Measurements from ENCODE around the gene MLLT10. TPM values are rescaled to one million over a fixed set of nuclear protein-coding genes. Genes with fewer than 3 reads are reported as not detected.
A peak's percentile ranks its signal among the peaks of the same experiment; 100 is the strongest.

Gene MLLT10
- total RNA-seq, 4 donors from 2014 or later: 23.5 to 39.7 (median 30.2) TPM

DNA sequence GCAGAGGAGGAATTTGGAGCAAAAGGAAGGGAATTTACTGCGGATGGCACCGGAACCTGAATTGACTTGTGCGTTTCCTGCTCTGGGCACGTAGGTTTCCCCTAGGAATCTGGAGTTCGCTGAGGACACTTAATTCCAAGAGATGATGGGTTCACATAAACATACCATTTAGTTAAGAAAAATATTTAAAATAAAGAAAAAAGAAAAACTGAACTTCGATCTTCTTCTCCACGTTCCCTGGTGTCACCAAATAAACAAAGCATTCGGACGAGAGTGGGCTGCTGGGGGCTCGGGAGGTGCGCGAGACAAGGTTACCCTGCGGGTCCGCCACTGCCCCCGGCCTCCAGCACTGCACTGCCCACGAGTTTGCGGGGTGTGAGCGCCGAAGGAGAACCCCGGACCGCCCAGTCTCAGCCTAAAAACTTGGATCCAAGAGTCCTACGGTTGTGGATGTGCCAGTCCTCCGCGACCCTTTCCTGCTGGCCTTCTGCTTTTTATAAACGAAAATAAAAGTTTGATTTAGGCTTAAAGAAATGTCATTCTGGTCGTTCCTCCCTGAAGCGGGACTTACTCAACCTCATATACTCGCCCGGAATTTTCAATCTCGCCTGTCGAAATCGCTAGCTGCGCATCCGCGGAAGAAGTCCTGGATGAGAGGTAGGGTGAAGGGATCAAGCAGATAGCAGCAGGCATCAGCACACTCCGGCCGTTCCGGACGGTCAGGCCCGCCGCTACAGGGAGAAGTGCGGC, 38.9 kb upstream of the MLLT10 start:
- H3K4me3 ChIP-seq: peak overlapping the region; percentile 74 to 85 (median 76)
- peak overlapping the region; percentile 70 to 80 (median 76) for H3K27ac ChIP-seq (replicated peaks in 1 of 4)
- under 1% methylated on average over 42 of the region's 42 CpGs for WGBS
- H3K36me3 ChIP-seq: no peaks in the 10 kb centered on the region
- TF ChIP-seq POLR2AphosphoS5 (IDR thresholded peaks at IDR 0.05) (peak in 1 of 2 donors; percentile 0), EP300 (IDR thresholded peaks at IDR 0.05) (no peak)
- no peaks in the 10 kb centered on the region for H3K27me3 ChIP-seq
- H3K9me3 ChIP-seq: no peaks in the 10 kb centered on the region
- peaks cover 13 to 37% (median 34%) of the 10 kb centered on the region in 4 donors for H3K4me1 ChIP-seq
- DNase-seq (ENCODE audit: extremely low spot score): no peak
- intact Hi-C loops (cut with DNase I): loop anchor here (1.0 to 10.0 kb wide), 6 partner anchors 160 to 1490 kb away; partner anchors contain the start of gene DNAJC1

GRCh38 chr10:21495752-21496342, 38.2 kb upstream of the MLLT10 start:
- peak overlapping the region; percentile 70 to 80 (median 76) for H3K27ac ChIP-seq (replicated peaks in 1 of 4)

DNA sequence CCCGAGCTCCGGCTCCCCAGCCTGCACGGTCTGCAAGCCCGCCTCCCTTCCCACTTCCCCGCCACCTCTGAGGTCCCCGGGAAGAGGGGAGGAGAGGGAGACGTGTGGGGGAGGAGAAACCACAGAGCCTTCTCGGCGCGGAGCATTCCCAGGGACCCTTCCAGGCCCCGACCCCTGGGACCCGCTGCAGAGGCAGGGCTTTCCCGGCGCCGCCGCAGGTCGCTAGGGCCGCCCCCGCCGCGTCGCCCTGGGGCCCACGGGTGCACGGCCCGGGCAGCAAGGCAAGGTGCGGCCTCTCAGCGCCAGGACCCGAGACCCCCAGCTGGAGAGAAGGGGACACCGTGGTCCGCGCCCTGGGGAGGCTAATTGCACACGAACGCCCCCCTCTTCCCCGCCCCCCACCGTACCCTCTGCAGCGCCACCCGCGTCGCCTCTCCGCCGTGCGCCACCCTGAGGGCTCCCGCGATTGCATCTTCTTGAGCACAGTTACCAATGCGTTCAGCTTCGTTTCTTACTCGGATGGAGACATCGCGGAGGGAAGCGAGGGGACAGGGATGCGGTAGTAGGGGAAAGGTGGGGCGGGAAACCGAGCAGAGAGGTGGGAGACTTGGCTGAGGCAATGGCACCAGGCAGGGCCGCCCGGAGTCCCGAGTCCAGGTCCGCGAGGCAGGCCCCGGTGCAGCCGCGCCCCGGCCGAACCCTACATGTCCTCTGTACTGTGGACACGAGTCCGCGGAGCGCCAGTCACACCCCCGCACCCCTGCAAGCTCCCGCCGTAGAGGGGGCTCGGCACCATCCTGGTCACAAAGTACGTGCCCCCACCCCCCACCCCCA, 37.5 kb upstream of the MLLT10 start:
- no peaks in the 10 kb centered on the region for H3K27me3 ChIP-seq
- H3K4me1 ChIP-seq: peaks cover 16 to 43% (median 36%) of the 10 kb centered on the region in 4 donors
- no peak for DNase-seq (ENCODE audit: extremely low spot score)
- H3K36me3 ChIP-seq: no peaks in the 10 kb centered on the region
- intact Hi-C loops (cut with DNase I): loop anchor here (2.0 to 10.0 kb wide), 5 partner anchors 38 to 1488 kb away; partner anchors contain the start of genes DNAJC1 and MLLT10
- TF ChIP-seq, protein P1, sequence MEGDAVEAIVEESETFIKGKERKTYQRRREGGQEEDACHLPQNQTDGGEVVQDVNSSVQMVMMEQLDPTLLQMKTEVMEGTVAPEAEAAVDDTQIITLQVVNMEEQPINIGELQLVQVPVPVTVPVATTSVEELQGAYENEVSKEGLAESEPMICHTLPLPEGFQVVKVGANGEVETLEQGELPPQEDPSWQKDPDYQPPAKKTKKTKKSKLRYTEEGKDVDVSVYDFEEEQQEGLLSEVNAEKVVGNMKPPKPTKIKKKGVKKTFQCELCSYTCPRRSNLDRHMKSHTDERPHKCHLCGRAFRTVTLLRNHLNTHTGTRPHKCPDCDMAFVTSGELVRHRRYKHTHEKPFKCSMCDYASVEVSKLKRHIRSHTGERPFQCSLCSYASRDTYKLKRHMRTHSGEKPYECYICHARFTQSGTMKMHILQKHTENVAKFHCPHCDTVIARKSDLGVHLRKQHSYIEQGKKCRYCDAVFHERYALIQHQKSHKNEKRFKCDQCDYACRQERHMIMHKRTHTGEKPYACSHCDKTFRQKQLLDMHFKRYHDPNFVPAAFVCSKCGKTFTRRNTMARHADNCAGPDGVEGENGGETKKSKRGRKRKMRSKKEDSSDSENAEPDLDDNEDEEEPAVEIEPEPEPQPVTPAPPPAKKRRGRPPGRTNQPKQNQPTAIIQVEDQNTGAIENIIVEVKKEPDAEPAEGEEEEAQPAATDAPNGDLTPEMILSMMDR (IDR thresholded peaks at IDR 0.05): peak in 1 of 3 experiments; percentile 37
- TF ChIP-seq POLR2A (IDR thresholded peaks at IDR 0.05; ENCODE audit: low read depth): no peak
- peak overlapping the region; percentile 70 to 80 (median 76) for H3K27ac ChIP-seq (replicated peaks in 1 of 4)
- H3K4me3 ChIP-seq: peak overlapping the region; percentile 74 to 85 (median 76)
- 0% methylated on average over 4 of the region's 72 CpGs for WGBS
- H3K9me3 ChIP-seq: no peaks in the 10 kb centered on the region

More at GRCh38 chr10:21495752-21496342, 38.2 kb upstream of the MLLT10 start:
- WGBS: 3% methylated on average over 19 of the region's 58 CpGs
- Histone ChIP-seq H3K9me3 (no peaks in the 10 kb centered on the region), H3K36me3 (no peaks in the 10 kb centered on the region), H3K4me3 (peak overlapping the region; percentile 74 to 85 (median 76)), H3K27me3 (no peaks in the 10 kb centered on the region), H3K4me1 (peaks cover 16 to 43% (median 36%) of the 10 kb centered on the region in 4 donors)
- no peak for DNase-seq (ENCODE audit: extremely low spot score)
- TF ChIP-seq EP300 (IDR thresholded peaks at IDR 0.05) (no peak), POLR2AphosphoS5 (IDR thresholded peaks at IDR 0.05) (peak; percentile 55 to 56), POLR2A (IDR thresholded peaks at IDR 0.05; ENCODE audit: low read depth) (no peak)
- TF ChIP-seq, protein P1 (IDR thresholded peaks at IDR 0.05): peak in 2 of 3 experiments; percentile 95 to 99
- intact Hi-C loops (cut with DNase I): loop anchor here (1.0 to 10.0 kb wide), 7 partner anchors 39 to 1489 kb away; partner anchors contain the start of genes DNAJC1 and MLLT10

DNA sequence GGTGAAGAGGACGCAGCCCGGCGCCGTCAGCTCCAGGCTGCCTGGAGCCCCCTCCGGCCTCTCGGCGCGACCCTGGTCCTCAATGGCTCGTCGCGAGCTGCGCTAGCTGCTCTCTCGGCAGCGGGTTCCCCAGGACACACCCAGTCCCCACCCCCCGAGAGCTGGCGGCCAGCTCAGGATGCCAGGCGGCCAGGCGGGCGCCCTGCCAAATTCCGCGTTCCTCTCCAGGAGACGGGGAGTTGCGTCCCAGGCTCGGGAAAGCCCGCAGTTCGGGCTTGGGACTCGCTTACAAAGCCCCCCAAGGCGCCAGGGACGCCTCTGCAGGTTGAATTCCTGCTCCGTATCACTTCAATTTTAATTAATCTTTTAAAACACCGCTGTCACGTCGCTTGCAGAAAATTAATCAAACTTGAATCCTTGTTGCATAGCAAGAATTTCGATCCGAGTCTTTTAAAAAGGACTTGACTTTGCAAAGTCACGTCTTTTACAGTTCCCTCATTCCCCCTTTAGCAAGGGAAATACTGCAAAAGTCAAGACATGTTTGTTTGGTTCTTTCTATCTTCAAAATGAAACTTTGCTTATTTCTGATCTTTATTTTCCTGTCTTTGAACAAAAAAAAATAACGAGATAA, 36.7 kb upstream of the MLLT10 start:
- Histone ChIP-seq H3K27me3 (no peaks in the 10 kb centered on the region), H3K27ac (replicated peaks in 1 of 4) (peak overlapping the region; percentile 70 to 80 (median 76)), H3K4me3 (peak overlapping the region; percentile 74 to 85 (median 76)), H3K36me3 (no peaks in the 10 kb centered on the region), H3K9me3 (no peaks in the 10 kb centered on the region), H3K4me1 (peaks cover 16 to 43% (median 36%) of the 10 kb centered on the region in 4 donors)
- intact Hi-C loops (cut with DNase I): loop anchor here (2.0 to 10.0 kb wide), 5 partner anchors 38 to 1488 kb away; partner anchors contain the start of genes DNAJC1 and MLLT10
- 7% methylated on average over 16 of the region's 37 CpGs for WGBS
- no peak for DNase-seq (ENCODE audit: extremely low spot score)
- peak; percentile 73 to 75 for TF ChIP-seq POLR2AphosphoS5 (IDR thresholded peaks at IDR 0.05)
- TF ChIP-seq, protein P1 (IDR thresholded peaks at IDR 0.05): no peak

All from esophagus muscularis mucosa (tissue), 4 donors.